ENCODE data around the gene MPEG1.

The MPEG1 gene

GRCh38 chr11:59219836-59220235, 7.1 kb upstream of the MPEG1 start:
- Histone ChIP-seq H3K4me3 (ENCODE audit: severe bottlenecking) (no peak overlapping the region), H3K9me3 (ENCODE audit: severe bottlenecking) (no peaks in the 10 kb centered on the region), H3K4me1 (ENCODE audit: insufficient read depth, poor library complexity, severe bottlenecking) (peaks cover 27% of the 10 kb centered on the region), H3K36me3 (ENCODE audit: low read depth) (no peaks in the 10 kb centered on the region), H3K27ac (ENCODE audit: poor library complexity, severe bottlenecking) (no peak overlapping the region), H3K27me3 (ENCODE audit: insufficient read depth, poor library complexity, severe bottlenecking) (no peaks in the 10 kb centered on the region)
- DNase-seq (ENCODE audit: low spot score), result no peak
- ATAC-seq (ENCODE audit: low read depth), result no peak
- TF ChIP-seq, protein P1, sequence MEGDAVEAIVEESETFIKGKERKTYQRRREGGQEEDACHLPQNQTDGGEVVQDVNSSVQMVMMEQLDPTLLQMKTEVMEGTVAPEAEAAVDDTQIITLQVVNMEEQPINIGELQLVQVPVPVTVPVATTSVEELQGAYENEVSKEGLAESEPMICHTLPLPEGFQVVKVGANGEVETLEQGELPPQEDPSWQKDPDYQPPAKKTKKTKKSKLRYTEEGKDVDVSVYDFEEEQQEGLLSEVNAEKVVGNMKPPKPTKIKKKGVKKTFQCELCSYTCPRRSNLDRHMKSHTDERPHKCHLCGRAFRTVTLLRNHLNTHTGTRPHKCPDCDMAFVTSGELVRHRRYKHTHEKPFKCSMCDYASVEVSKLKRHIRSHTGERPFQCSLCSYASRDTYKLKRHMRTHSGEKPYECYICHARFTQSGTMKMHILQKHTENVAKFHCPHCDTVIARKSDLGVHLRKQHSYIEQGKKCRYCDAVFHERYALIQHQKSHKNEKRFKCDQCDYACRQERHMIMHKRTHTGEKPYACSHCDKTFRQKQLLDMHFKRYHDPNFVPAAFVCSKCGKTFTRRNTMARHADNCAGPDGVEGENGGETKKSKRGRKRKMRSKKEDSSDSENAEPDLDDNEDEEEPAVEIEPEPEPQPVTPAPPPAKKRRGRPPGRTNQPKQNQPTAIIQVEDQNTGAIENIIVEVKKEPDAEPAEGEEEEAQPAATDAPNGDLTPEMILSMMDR (IDR thresholded peaks at IDR 0.05; ENCODE audit: poor library complexity, severe bottlenecking), result no peak

DNA sequence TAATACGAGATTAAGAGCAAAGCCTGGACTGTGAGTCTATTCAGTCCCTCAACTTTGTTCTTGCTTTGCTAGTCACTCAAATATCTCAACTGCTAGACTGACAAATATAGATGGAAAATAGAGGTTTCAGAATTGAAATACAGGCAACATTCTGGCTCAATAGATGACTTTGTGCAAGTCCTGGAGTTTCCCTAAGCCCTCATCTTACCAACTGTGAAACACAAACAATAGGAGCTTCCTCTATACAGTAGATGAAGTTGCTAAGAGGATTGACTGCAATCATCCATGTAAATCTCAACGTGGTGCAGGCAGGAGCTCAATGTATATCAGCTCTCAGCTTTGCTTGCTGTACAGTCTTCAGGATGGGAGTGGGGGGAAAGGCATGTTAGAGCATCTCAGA, 6.2 kb upstream of the MPEG1 start:
- TF ChIP-seq, protein P1 (IDR thresholded peaks at IDR 0.05; ENCODE audit: poor library complexity, severe bottlenecking), result no peak
- Histone ChIP-seq H3K27me3 (ENCODE audit: insufficient read depth, poor library complexity, severe bottlenecking) (no peaks in the 10 kb centered on the region), H3K36me3 (ENCODE audit: low read depth) (no peaks in the 10 kb centered on the region), H3K4me1 (ENCODE audit: insufficient read depth, poor library complexity, severe bottlenecking) (peaks cover 27% of the 10 kb centered on the region), H3K27ac (ENCODE audit: poor library complexity, severe bottlenecking) (no peak overlapping the region), H3K4me3 (ENCODE audit: severe bottlenecking) (no peak overlapping the region), H3K9me3 (ENCODE audit: severe bottlenecking) (no peaks in the 10 kb centered on the region)
- DNase-seq (ENCODE audit: low spot score) (no peak), ATAC-seq (ENCODE audit: low read depth) (no peak)

DNA sequence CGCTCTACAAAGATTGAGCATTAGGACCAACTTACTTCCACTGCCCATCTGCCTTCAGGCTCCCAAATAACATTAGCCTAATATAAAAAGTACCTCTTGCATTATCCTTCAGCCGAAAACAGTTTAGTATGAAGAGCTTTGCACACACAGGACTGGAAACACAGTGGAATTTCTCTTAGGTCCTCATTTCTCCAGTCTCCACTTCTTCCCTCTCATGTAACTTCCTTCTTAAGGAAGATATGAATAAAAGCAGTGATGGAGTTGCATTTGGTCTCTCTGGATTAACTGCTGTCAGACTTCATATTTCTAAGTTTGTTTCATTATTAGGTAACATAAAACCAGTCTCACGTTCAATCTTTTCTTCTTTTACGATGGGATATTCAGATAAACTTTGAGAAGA, 5.6 kb upstream of the MPEG1 start:
- DNase-seq (ENCODE audit: low spot score), result no peak
- H3K4me1 ChIP-seq (ENCODE audit: insufficient read depth, poor library complexity, severe bottlenecking), result peaks cover 27% of the 10 kb centered on the region

DNA sequence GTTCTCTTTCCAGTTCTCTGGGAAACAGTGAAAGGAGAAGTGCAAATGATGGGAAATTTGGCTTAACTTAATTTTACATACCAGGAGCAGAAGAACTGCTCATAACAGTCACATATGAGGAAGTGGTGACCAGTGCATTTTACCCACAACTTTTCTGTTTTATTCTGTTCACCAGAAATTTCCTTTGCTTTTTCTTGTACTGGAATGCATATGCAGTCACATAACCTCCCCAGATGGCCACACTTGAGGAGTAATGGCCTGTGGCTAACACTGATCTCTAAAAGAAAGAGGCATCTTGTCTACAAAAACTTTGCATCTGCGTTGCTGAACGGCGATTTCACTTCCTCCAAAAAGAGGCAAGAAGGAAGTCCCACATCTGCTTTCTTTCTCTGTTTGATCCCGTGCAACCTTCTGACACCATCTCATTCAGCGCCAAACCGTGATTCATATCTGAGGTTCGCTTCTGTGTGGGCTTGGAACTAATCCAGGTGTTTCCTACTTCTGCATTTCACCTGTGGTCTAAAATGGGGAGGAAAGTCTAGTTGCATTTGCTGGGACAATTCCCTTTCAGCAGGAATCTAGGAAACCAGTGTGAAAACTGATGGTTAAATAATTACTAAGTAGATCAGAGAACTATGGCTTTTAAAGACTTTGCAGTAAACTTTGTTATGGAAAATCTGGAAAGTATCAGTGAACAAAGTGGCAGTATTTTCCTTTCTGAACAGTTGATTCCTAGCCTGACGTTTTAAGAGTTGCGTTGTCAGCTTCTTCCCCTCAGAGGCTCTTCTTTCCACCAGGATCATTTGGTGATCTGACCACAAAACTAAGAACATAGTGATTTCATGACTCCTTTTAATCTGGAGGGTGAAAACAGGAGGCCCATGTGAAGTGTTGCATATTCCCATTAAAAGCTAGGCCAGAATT, 4.2 kb upstream of the MPEG1 start:
- TF ChIP-seq, protein P1 (IDR thresholded peaks at IDR 0.05; ENCODE audit: poor library complexity, severe bottlenecking), result no peak
- H3K4me1 ChIP-seq (ENCODE audit: insufficient read depth, poor library complexity, severe bottlenecking), result peaks cover 21% of the 10 kb centered on the region
- H3K27me3 ChIP-seq (ENCODE audit: insufficient read depth, poor library complexity, severe bottlenecking), result no peaks in the 10 kb centered on the region
- no peak overlapping the region for H3K27ac ChIP-seq (ENCODE audit: poor library complexity, severe bottlenecking)
- H3K4me3 ChIP-seq (ENCODE audit: severe bottlenecking), result no peak overlapping the region
- DNase-seq (ENCODE audit: low spot score) (no peak), ATAC-seq (ENCODE audit: low read depth) (peak; percentile 61)
- H3K36me3 ChIP-seq (ENCODE audit: low read depth), result no peaks in the 10 kb centered on the region
- no peaks in the 10 kb centered on the region for H3K9me3 ChIP-seq (ENCODE audit: severe bottlenecking)

More for the DNA sequence above, 5.6 kb upstream of the MPEG1 start:
- TF ChIP-seq, protein P1 (IDR thresholded peaks at IDR 0.05; ENCODE audit: poor library complexity, severe bottlenecking), result no peak
- Histone ChIP-seq H3K9me3 (ENCODE audit: severe bottlenecking) (no peaks in the 10 kb centered on the region), H3K27ac (ENCODE audit: poor library complexity, severe bottlenecking) (no peak overlapping the region), H3K4me3 (ENCODE audit: severe bottlenecking) (no peak overlapping the region), H3K36me3 (ENCODE audit: low read depth) (no peaks in the 10 kb centered on the region), H3K27me3 (ENCODE audit: insufficient read depth, poor library complexity, severe bottlenecking) (no peaks in the 10 kb centered on the region)
- no peak for ATAC-seq (ENCODE audit: low read depth)
